SK-N-MC (cell line): Measurements from ENCODE around the gene SLC11A1.

Experiments used
- EZH2 ChIP-seq: fragments of 200-600 bp; sonication (generic); IDR thresholded peaks from one replicate; pipeline ENCODE4 v1.6.1; 2017; ENCODE audit warnings: antibody characterized with exemption
- FOXP2 ChIP-seq: optimal IDR thresholded peaks from 2 replicates; pipeline ENCODE3; 2011; ENCODE audit warnings: mild to moderate bottlenecking, moderate library complexity; ENCODE audit not compliant: insufficient read depth; ENCODE audit errors: extremely low read length, control extremely low read depth
- POLR2AphosphoS5 ChIP-seq: IDR thresholded peaks from 2 replicates; pipeline ENCODE4 v1.6.1; 2012; ENCODE audit warnings: mild to moderate bottlenecking, low read depth, low read length, borderline replicate concordance

- no peak for TF ChIP-seq FOXP2
- no peak for TF ChIP-seq EZH2
- no peak for TF ChIP-seq POLR2AphosphoS5
Measured at GRCh38 chr2:218430721-218431120, 48.6 kb downstream of the SLC11A1 start.
